ENCODE data around the gene EFHC2. TPM values are rescaled to one million over a fixed set of nuclear protein-coding genes. Genes with fewer than 3 reads are reported as not detected.

The EFHC2 gene
- total and polyA plus RNA-seq, 11 donors: 1.8 to 15.6 (median 7.5) TPM

- intact Hi-C loops (cut with DNase I): no loop called here
- ATAC-seq: no peak
- 39 to 80% (median 65%) methylated on average over 2 of the region's 2 CpGs for WGBS, 4 donors
- Histone ChIP-seq H3K27me3 (peaks cover 0 to 13% (median 0%) of the 10 kb centered on the region in 9 donors), H3K9me3 (no peaks in the 10 kb centered on the region), H3K4me3 (no peak overlapping the region), H3K36me3 (no peaks in the 10 kb centered on the region), H3K4me1 (no peaks in the 10 kb centered on the region), H3K27ac (no peak overlapping the region)
- DNase-seq: no peak
- no peak for TF ChIP-seq CTCF (IDR thresholded peaks at IDR 0.05)
- no peak for TF ChIP-seq POLR2A (IDR thresholded peaks at IDR 0.05)
Observed at GRCh38 chrX:44106864-44107263, 236.6 kb downstream of the EFHC2 start.

GRCh38 chrX:44105228-44105913, 238.1 kb downstream of the EFHC2 start:
- DNase-seq (no peak), ATAC-seq (no peak)
- Histone ChIP-seq H3K27ac (no peak overlapping the region), H3K27me3 (peaks cover 0 to 7% (median 0%) of the 10 kb centered on the region in 9 donors), H3K36me3 (no peaks in the 10 kb centered on the region), H3K4me1 (no peaks in the 10 kb centered on the region), H3K9me3 (no peaks in the 10 kb centered on the region), H3K4me3 (no peak overlapping the region)
- intact Hi-C loops (cut with DNase I): no loop called here
- TF ChIP-seq POLR2A (IDR thresholded peaks at IDR 0.05) (no peak), CTCF (IDR thresholded peaks at IDR 0.05) (no peak)
- WGBS, 4 donors: 56 to 68% (median 60%) methylated on average over 12 of the region's 12 CpGs

GRCh38 chrX:44104699-44105098, 238.8 kb downstream of the EFHC2 start:
- Histone ChIP-seq H3K36me3 (no peaks in the 10 kb centered on the region), H3K27ac (no peak overlapping the region), H3K4me1 (no peaks in the 10 kb centered on the region), H3K4me3 (no peak overlapping the region), H3K27me3 (peaks cover 0 to 7% (median 0%) of the 10 kb centered on the region in 9 donors), H3K9me3 (no peaks in the 10 kb centered on the region)
- intact Hi-C loops (cut with DNase I): no loop called here
- TF ChIP-seq CTCF (IDR thresholded peaks at IDR 0.05) (no peak), POLR2A (IDR thresholded peaks at IDR 0.05) (no peak)
- WGBS, 4 donors: 65 to 87% (median 73%) methylated on average over 3 of the region's 3 CpGs
- no peak for DNase-seq
- ATAC-seq: no peak

GRCh38 chrX:44101281-44101680, 242.2 kb downstream of the EFHC2 start:
- DNase-seq (no peak), ATAC-seq (no peak)
- Histone ChIP-seq H3K27ac (no peak overlapping the region), H3K36me3 (no peaks in the 10 kb centered on the region), H3K27me3 (peaks cover 0 to 7% (median 0%) of the 10 kb centered on the region in 9 donors), H3K9me3 (no peaks in the 10 kb centered on the region), H3K4me1 (no peaks in the 10 kb centered on the region), H3K4me3 (no peak overlapping the region)
- intact Hi-C loops (cut with DNase I): no loop called here
- WGBS, 4 donors: 68 to 76% (median 70%) methylated on average over 3 of the region's 3 CpGs
- TF ChIP-seq POLR2A (IDR thresholded peaks at IDR 0.05): no peak
- no peak for TF ChIP-seq CTCF (IDR thresholded peaks at IDR 0.05)
